ENCODE results near the gene PTTG1IP2.

DNA sequence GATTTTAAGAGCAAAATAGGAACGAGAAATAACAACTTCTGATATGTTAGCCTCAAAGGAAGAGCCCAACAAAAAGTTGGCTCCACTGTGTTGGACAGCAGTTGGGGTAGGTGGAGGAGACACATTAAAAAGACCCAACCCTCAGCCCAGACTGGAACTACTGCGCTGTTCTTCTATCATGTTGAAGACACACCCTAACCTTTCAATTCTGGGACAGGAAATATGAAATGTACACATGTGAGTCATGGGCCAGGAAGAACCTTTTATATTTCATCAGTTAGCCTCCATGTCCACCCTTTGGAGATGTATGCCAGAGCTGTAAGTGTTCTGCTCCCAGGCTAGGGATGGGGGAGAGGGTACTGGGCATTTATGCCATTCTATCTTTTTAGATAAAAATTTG lies 44.1 kb upstream of the PTTG1IP2 start:
- TF ChIP-seq, protein P1, sequence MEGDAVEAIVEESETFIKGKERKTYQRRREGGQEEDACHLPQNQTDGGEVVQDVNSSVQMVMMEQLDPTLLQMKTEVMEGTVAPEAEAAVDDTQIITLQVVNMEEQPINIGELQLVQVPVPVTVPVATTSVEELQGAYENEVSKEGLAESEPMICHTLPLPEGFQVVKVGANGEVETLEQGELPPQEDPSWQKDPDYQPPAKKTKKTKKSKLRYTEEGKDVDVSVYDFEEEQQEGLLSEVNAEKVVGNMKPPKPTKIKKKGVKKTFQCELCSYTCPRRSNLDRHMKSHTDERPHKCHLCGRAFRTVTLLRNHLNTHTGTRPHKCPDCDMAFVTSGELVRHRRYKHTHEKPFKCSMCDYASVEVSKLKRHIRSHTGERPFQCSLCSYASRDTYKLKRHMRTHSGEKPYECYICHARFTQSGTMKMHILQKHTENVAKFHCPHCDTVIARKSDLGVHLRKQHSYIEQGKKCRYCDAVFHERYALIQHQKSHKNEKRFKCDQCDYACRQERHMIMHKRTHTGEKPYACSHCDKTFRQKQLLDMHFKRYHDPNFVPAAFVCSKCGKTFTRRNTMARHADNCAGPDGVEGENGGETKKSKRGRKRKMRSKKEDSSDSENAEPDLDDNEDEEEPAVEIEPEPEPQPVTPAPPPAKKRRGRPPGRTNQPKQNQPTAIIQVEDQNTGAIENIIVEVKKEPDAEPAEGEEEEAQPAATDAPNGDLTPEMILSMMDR (IDR thresholded peaks at IDR 0.05; ENCODE audit: insufficient read depth, low read depth, low read length), result no peak
- no peak for TF ChIP-seq EZH2 (IDR thresholded peaks at IDR 0.05; ENCODE audit: insufficient read depth, low read length)

Measured in astrocyte (in vitro differentiated cells and primary cell).